Spleen (tissue), 11 donors: Measurements from ENCODE around the gene KRR1. TPM values are rescaled to one million over a fixed set of nuclear protein-coding genes. Genes with fewer than 3 reads are reported as not detected.
A peak's percentile ranks its signal among the peaks of the same experiment; 100 is the strongest.
"Not testable (repeated sequence)": the region's sequence is repeated elsewhere in the genome, so short reads cannot be mapped to it uniquely, and the experiment has no call there.

Source experiments
- DNase-seq: peaks from one replicate; pipeline ENCODE4 v3.0.0-alpha.2; 2020
- H3K27ac ChIP-seq, 8 donors: fragments of 200-600 bp; sonication (generic) in 7 of 8; 1 replicate in 4 of 8; 2 replicates in 4 of 8; pipeline versions ENCODE4 v1.5.0 to v1.8.0; 2016 to 2021; ENCODE audit warnings: inconsistent platforms in 4 of 8, mild to moderate bottlenecking in 4 of 8, moderate library complexity in 1 of 8
- H3K27me3 ChIP-seq, 7 donors: fragments of 200-600 bp; sonication (generic) in 6 of 7; replicated peaks in 1 of 7; 1 replicate in 4 of 7; 2 replicates in 3 of 7; pipeline versions ENCODE4 v1.5.0 to v1.8.0; 2016 to 2021; ENCODE audit warnings: inconsistent platforms in 3 of 7, mild to moderate bottlenecking in 1 of 7
- H3K36me3 ChIP-seq, 6 donors: fragments of 200-600 bp; sonication (generic) in 5 of 6; 1 replicate in 4 of 6; 2 replicates in 2 of 6; pipeline versions ENCODE4 v1.5.0 to v1.8.0; 2016 to 2021; ENCODE audit warnings: inconsistent platforms in 2 of 6
- H3K4me1 ChIP-seq, 6 donors: fragments of 200-600 bp; sonication (generic) in 5 of 6; 1 replicate in 3 of 6; 2 replicates in 3 of 6; pipeline versions ENCODE4 v1.5.0 to v1.8.0; 2016 to 2021; ENCODE audit warnings: inconsistent platforms in 3 of 6
- H3K4me3 ChIP-seq, 8 donors: fragments of 200-600 bp; sonication (generic) in 7 of 8; 1 replicate in 4 of 8; 2 replicates in 4 of 8; pipeline versions ENCODE4 v1.5.0 to v1.8.0; 2016 to 2021; ENCODE audit warnings: inconsistent platforms in 4 of 8, mild to moderate bottlenecking in 4 of 8, moderate library complexity in 2 of 8
- H3K9me3 ChIP-seq, 8 donors: fragments of 200-600 bp; sonication (generic) in 7 of 8; 1 replicate in 4 of 8; 2 replicates in 4 of 8; pipeline versions ENCODE4 v1.5.0 to v1.8.0; 2016 to 2021; ENCODE audit warnings: inconsistent platforms in 4 of 8
- POLR2A ChIP-seq, 3 donors: fragments of 450-650 bp; IDR thresholded peaks; one replicate each; pipeline ENCODE4 v1.5.1; 2017; ENCODE audit warnings: antibody characterized with exemption in 3 of 3, mild to moderate bottlenecking in 1 of 3
- POLR2AphosphoS5 ChIP-seq, 3 donors: sonication (generic); formaldehyde crosslinking; IDR thresholded peaks; one replicate each; pipeline ENCODE4 v1.5.1; 2017; ENCODE audit warnings: antibody characterized with exemption in 3 of 3
- WGBS, 5 donors: extraction: QIAGEN DNeasy Blood & Tissue Kit in 3 of 5; methylation state at CpG; one replicate each; pipeline versions ENCODE4 v1.1.5 to v1.1.7; 2013 to 2018; 5-methylcytosine and 5-hydroxymethylcytosine counted together
- intact Hi-C: fragments of 100-400 bp; cut with DNase I; formaldehyde crosslinking; loops from one replicate; pipeline ENCODE4 v1.15.0; 2023; ENCODE audit warnings: low total_unique reads
- polyA plus RNA-seq, 3 donors: library from polyadenylated mRNA; stranded (reverse); fragments of 200-250 nt; gene quantifications; one replicate each; pipeline ENCODE4 v1.2.1, GENCODE V29; 2013
- total RNA-seq, 7 donors: library from RNA; depleted of rRNA in 3 of 7; stranded (reverse); fragments of >200 nt in 3 of 7; fragmentation: NEBNext Ultra II Directional in 4 of 7; extraction: Animal tissue kit (Norgen Biotek cat#: 25700) in 4 of 7; gene quantifications; one replicate each; pipeline versions ENCODE4 v1.1.0 to v1.2.1, GENCODE V29; 2016 to 2021
- TF ChIP-seq, protein P1 (sequence below), 11 experiments: fragments of 200-600 bp in 7 of 11; fragments of 450-650 bp in 4 of 11; sonication (generic) in 4 of 11; IDR thresholded peaks in 8 of 11; conservative IDR thresholded peaks in 3 of 11; 1 replicate in 7 of 11; 2 replicates in 4 of 11; pipeline versions ENCODE4 v1.4.0 to v1.8.0; 2016 to 2021; ENCODE audit warnings: antibody characterized with exemption in 11 of 11, inconsistent platforms in 4 of 11, mild to moderate bottlenecking in 1 of 11
- donor health status: healthy with polysubstance abuse.
- donor health status: DM: no; HTN: no; CAD: no; lungs with moderate emphysema.
- donor health status: DM: no; HTN: no; CAD: no.
- donor health status: Bipolar disorder and iron deficiency.
- donor health status: healthy.
- donor health status: DM: no; HTN: no; CAD: no.
- donor health status: DM: yes; HTN: yes; CAD: no.

Gene KRR1
- total and polyA plus RNA-seq, 10 donors, result 11.2 to 51.2 (median 43.0) TPM

DNA sequence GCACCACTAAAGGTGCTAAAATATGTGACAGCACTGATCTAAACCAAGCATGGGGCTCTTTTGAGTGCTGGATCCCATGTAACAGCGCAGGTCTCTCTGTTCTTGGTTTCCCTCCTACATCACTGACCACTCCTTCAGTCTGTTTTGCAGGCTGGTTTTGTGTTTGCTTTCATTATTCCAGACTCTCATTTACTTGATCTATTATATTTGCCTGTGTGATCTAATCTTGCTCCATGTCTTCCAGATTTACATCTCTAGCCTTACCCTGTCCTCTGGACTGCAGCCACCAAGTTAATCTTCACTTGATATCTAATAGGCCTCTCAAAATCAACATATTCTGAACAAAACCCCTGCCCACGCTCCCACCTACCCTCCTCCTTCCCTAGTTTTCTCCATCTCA, 22.2 kb downstream of the KRR1 start:
- WGBS, 5 donors, result 88 to 97% (median 94%) methylated on average over 2 of the region's 2 CpGs
- TF ChIP-seq POLR2AphosphoS5 (IDR thresholded peaks at IDR 0.05), result no peak
- TF ChIP-seq, protein P1, sequence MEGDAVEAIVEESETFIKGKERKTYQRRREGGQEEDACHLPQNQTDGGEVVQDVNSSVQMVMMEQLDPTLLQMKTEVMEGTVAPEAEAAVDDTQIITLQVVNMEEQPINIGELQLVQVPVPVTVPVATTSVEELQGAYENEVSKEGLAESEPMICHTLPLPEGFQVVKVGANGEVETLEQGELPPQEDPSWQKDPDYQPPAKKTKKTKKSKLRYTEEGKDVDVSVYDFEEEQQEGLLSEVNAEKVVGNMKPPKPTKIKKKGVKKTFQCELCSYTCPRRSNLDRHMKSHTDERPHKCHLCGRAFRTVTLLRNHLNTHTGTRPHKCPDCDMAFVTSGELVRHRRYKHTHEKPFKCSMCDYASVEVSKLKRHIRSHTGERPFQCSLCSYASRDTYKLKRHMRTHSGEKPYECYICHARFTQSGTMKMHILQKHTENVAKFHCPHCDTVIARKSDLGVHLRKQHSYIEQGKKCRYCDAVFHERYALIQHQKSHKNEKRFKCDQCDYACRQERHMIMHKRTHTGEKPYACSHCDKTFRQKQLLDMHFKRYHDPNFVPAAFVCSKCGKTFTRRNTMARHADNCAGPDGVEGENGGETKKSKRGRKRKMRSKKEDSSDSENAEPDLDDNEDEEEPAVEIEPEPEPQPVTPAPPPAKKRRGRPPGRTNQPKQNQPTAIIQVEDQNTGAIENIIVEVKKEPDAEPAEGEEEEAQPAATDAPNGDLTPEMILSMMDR (IDR thresholded peaks at IDR 0.05 in 8 of 11, conservative IDR thresholded peaks at IDR 0.05 in 3 of 11), result no peak
- TF ChIP-seq POLR2A (IDR thresholded peaks at IDR 0.05), result no peak
- peak overlapping the region in 1 of 8 donors; percentile 23 for H3K27ac ChIP-seq

DNA sequence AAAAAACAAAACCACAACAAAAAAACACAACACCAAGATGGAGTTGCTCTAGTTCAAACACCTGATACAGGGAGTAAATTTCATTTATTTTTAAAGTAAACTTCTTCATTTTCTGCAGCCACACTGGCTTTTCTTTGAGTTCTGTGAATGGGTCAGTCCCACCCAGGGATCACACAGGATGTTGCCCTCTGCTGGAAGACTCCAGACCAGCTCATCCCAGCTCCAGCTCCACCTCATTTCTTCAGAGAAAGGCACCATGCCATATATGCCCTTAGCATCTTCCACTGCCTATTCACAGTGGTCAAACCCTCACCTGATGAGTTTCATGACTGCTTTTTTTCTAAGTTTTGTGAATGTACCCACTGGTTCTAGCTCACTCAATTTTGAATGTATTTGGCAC, 22.9 kb downstream of the KRR1 start:
- no peak for DNase-seq
- no peaks in the 10 kb centered on the region for H3K27me3 ChIP-seq
- peaks cover 0 to 91% (median 6%) of the 10 kb centered on the region in 6 donors for H3K36me3 ChIP-seq
- TF ChIP-seq POLR2A (IDR thresholded peaks at IDR 0.05) (no peak), POLR2AphosphoS5 (IDR thresholded peaks at IDR 0.05) (peak in 1 of 3 donors; percentile 16)
- TF ChIP-seq, protein P1 (IDR thresholded peaks at IDR 0.05 in 8 of 11, conservative IDR thresholded peaks at IDR 0.05 in 3 of 11), result peak in 9 of 11 experiments; percentile 21 to 52 (median 44)
- peaks cover 5 to 78% (median 38%) of the 10 kb centered on the region in 6 donors for H3K4me1 ChIP-seq
- H3K27ac ChIP-seq, result no peak overlapping the region
- no peaks in the 10 kb centered on the region for H3K9me3 ChIP-seq
- intact Hi-C loops, result no loop called here
- H3K4me3 ChIP-seq, result no peak overlapping the region

More for the DNA sequence above, 22.2 kb downstream of the KRR1 start:
- DNase-seq, result no peak
- Histone ChIP-seq H3K4me3 (no peak overlapping the region), H3K27me3 (no peaks in the 10 kb centered on the region), H3K4me1 (peaks cover 5 to 77% (median 31%) of the 10 kb centered on the region in 6 donors), H3K9me3 (no peaks in the 10 kb centered on the region), H3K36me3 (peaks cover 0 to 91% (median 9%) of the 10 kb centered on the region in 6 donors)
- intact Hi-C loops, result no loop called here

DNA sequence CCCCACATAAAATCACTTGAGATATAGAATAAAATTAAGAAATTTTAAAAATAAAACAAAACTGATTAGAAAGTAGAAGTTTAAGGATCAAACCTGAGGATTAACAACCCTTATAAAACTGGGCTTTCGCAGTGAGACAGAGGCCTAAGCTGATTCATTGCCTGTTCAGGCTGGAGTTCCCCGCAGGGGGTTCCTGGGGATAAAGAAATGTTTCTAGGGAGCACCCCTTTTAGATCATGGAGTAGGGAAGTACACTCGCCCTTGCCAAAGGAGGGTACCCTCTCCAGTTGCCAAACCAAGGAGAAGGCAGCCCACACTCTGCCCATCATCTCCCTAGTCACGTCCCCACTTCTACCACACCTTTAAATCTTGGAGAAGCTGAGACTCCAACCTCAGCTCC, 24.1 kb downstream of the KRR1 start:
- 87 to 97% (median 90%) methylated on average over 4 of the region's 4 CpGs for whole genome bisulfite sequencing, 5 donors
- intact Hi-C loops, result no loop called here

DNA sequence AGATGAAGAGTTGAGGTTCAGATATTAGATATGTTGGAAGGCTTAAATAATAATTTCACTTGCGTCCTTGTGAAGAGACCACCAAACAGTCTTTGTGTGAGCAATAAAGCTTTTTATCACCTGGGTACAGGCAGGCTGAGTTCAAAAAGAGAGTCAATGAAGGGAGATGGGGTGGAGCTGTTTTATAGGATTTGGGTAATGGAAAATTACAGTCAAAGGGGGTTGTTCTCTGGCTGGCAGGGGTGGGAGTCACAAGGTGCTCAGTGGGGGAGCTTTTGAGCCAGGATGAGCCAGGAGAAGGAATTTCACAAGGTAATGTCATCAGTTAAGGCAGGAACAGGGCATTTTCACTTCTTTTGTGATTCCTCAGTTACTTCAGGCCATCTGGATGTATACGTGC, 27.0 kb downstream of the KRR1 start:
- WGBS, 5 donors, result 92 to 98% (median 94%) methylated on average over 2 of the region's 2 CpGs
- H3K27me3 ChIP-seq, H3K9me3 ChIP-seq, intact Hi-C loops, DNase-seq: not testable (repeated sequence)
- Histone ChIP-seq H3K4me3 (peak overlapping the region in 1 of 8 donors; percentile 77), H3K36me3 (peaks cover 0 to 52% (median 3%) of the 10 kb centered on the region in 6 donors), H3K4me1 (peaks cover 5 to 94% (median 65%) of the 10 kb centered on the region in 6 donors), H3K27ac (peak overlapping the region in 3 of 8 donors; percentile 91 to 95 (median 92))

More for the DNA sequence above, 24.1 kb downstream of the KRR1 start:
- H3K9me3 ChIP-seq, result no peaks in the 10 kb centered on the region
- H3K36me3 ChIP-seq, result peaks cover 0 to 80% (median 3%) of the 10 kb centered on the region in 6 donors
- no peak overlapping the region for H3K27ac ChIP-seq
- H3K27me3 ChIP-seq, result no peaks in the 10 kb centered on the region
- no peak for DNase-seq
- peaks cover 5 to 79% (median 50%) of the 10 kb centered on the region in 6 donors for H3K4me1 ChIP-seq
- no peak overlapping the region for H3K4me3 ChIP-seq
- TF ChIP-seq POLR2AphosphoS5 (IDR thresholded peaks at IDR 0.05) (no peak), POLR2A (IDR thresholded peaks at IDR 0.05) (no peak)
- TF ChIP-seq, protein P1 (IDR thresholded peaks at IDR 0.05 in 8 of 11, conservative IDR thresholded peaks at IDR 0.05 in 3 of 11), result no peak
